Ovary (tissue), 3 donors: ENCODE data around the gene TM4SF4.

Source experiments
- POLR2A ChIP-seq: fragments of 450-650 bp; IDR thresholded peaks from one replicate; pipeline ENCODE4 v1.6.1; 2017; ENCODE audit warnings: antibody characterized with exemption, mild to moderate bottlenecking, moderate library complexity
- TF ChIP-seq, protein P1 (sequence below), 3 donors: fragments of 450-650 bp in 2 of 3; fragments of 200-600 bp in 1 of 3; IDR thresholded peaks; one replicate each; pipeline versions ENCODE4 v1.5.1 to v1.8.0; 2016 to 2022; ENCODE audit warnings: antibody characterized with exemption in 3 of 3, mild to moderate bottlenecking in 1 of 3
- donor health status: DM: no; HTN: no; CAD: no.

DNA sequence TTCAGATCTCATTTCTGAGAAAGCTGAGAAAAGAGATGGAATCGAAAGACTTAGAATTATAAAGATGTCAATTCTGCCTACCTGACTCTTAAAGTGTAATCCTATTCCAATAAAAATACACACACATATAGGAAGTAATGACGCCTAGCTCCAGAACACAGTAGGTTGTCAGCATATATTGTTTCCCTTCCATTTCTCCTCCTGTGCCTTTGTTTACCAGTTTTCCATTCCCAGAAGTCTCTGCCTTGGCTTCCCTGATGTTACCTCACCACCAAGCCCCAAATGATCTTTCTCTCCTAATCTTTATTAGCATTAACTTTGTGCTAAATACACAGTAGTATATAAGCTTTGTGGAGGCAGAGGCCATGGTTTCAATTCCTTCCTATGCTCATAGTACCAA is 40.0 kb downstream of the TM4SF4 start:
- TF ChIP-seq POLR2A, result no peak
- TF ChIP-seq, protein P1, sequence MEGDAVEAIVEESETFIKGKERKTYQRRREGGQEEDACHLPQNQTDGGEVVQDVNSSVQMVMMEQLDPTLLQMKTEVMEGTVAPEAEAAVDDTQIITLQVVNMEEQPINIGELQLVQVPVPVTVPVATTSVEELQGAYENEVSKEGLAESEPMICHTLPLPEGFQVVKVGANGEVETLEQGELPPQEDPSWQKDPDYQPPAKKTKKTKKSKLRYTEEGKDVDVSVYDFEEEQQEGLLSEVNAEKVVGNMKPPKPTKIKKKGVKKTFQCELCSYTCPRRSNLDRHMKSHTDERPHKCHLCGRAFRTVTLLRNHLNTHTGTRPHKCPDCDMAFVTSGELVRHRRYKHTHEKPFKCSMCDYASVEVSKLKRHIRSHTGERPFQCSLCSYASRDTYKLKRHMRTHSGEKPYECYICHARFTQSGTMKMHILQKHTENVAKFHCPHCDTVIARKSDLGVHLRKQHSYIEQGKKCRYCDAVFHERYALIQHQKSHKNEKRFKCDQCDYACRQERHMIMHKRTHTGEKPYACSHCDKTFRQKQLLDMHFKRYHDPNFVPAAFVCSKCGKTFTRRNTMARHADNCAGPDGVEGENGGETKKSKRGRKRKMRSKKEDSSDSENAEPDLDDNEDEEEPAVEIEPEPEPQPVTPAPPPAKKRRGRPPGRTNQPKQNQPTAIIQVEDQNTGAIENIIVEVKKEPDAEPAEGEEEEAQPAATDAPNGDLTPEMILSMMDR (IDR thresholded peaks at IDR 0.05), result no peak
